ENCODE measurements around the gene IQCF5.
"Not testable (repeated sequence)": the region's sequence is repeated elsewhere in the genome, so short reads cannot be mapped to it uniquely, and the experiment has no call there.

GRCh38 chr3:51902361-51902760, 27.0 kb upstream of the IQCF5 start:
- TF ChIP-seq ZBTB1 (tag by site-specific recombination; IDR thresholded peaks at IDR 0.05); ZNF843 (tag by site-specific recombination; IDR thresholded peaks at IDR 0.05); ZNF132 (tag by site-specific recombination; IDR thresholded peaks at IDR 0.05; ENCODE audit: borderline replicate concordance); ZNF350 (tag by site-specific recombination; IDR thresholded peaks at IDR 0.05); ZNF792 (tag by site-specific recombination; IDR thresholded peaks at IDR 0.05); CTCF (tag by site-specific recombination; IDR thresholded peaks at IDR 0.05); YY1 (tag by site-specific recombination; IDR thresholded peaks at IDR 0.05); ZFP37 (tag by site-specific recombination; IDR thresholded peaks at IDR 0.05); ZNF362 (tag by site-specific recombination; IDR thresholded peaks at IDR 0.05); ZFP41 (tag by site-specific recombination; IDR thresholded peaks at IDR 0.05; ENCODE audit: borderline replicate concordance): not testable (repeated sequence)

Measured in HEK293 (cell line).